Chondrocyte (in vitro differentiated cells): ENCODE results near the gene CCDC14. TPM values are rescaled to one million over a fixed set of nuclear protein-coding genes. Genes with fewer than 3 reads are reported as not detected.

ENCODE experiments used
- DNase-seq: peaks from one replicate; pipeline ENCODE4 v3.0.0; 2021; ENCODE audit warnings: mixed read lengths, low spot score
- H3K27ac Mint-ChIP-seq: one replicate; pipeline ENCODE4 v1.8.0; 2021; ENCODE audit warnings: mild to moderate bottlenecking, moderate library complexity, mixed read lengths; ENCODE audit not compliant: unreplicated experiment
- H3K27me3 Mint-ChIP-seq: 2 replicates; pipeline ENCODE4 v1.8.0; 2021; ENCODE audit warnings: low read depth, mixed read lengths
- H3K36me3 Mint-ChIP-seq: 2 replicates; pipeline ENCODE4 v1.8.0; 2021; ENCODE audit warnings: low read depth, mixed read lengths
- H3K4me1 Mint-ChIP-seq: 2 replicates; pipeline ENCODE4 v1.8.0; 2021; ENCODE audit warnings: low read depth, mild to moderate bottlenecking, mixed read lengths
- H3K4me3 Mint-ChIP-seq: one replicate; pipeline ENCODE4 v1.8.0; 2021; ENCODE audit warnings: mild to moderate bottlenecking, moderate library complexity, mixed read lengths; ENCODE audit not compliant: unreplicated experiment
- H3K9me3 Mint-ChIP-seq: 2 replicates; pipeline ENCODE4 v1.8.0; 2021; ENCODE audit warnings: low read depth, mixed read lengths
- total RNA-seq: library from RNA; stranded (reverse); gene quantifications from 3 replicates; pipeline ENCODE4 v1.2.1, GENCODE V29; 2021
- TF ChIP-seq, protein P1 (sequence below): fragments of 200-600 bp; sonication (generic); IDR thresholded peaks from 2 replicates; pipeline ENCODE4 v1.5.0; 2021; ENCODE audit warnings: antibody characterized with exemption, mild to moderate bottlenecking, moderate library complexity

CCDC14 gene
- total RNA-seq, 1 donor from 2014 or later = 25.4 TPM

DNA sequence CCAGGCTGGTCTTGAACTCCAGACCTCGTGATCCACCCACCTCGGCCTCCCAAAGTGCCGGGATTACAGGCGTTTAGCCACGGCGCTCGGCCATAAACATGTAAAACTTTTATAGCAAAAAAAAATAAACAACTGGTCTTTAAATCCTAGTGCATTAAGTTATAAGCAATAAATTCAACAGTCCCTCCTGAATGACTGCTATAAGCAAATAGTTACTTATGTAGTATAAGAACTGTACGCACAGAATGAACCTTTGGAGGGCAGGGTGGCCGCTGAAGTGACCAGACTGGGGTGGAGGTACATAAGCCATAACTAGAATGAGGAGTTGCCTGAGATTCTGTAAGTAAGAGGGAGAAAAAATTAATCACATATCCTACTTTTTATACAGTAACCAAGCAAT lies 12.6 kb downstream of the CCDC14 start:
- Mint-ChIP-seq H3K36me3 (peaks cover 24% of the 10 kb centered on the region), H3K4me3 (no peak overlapping the region), H3K4me1 (no peaks in the 10 kb centered on the region), H3K27ac (no peak overlapping the region), H3K27me3 (no peaks in the 10 kb centered on the region), H3K9me3 (no peaks in the 10 kb centered on the region)
- no peak for DNase-seq
- TF ChIP-seq, protein P1, sequence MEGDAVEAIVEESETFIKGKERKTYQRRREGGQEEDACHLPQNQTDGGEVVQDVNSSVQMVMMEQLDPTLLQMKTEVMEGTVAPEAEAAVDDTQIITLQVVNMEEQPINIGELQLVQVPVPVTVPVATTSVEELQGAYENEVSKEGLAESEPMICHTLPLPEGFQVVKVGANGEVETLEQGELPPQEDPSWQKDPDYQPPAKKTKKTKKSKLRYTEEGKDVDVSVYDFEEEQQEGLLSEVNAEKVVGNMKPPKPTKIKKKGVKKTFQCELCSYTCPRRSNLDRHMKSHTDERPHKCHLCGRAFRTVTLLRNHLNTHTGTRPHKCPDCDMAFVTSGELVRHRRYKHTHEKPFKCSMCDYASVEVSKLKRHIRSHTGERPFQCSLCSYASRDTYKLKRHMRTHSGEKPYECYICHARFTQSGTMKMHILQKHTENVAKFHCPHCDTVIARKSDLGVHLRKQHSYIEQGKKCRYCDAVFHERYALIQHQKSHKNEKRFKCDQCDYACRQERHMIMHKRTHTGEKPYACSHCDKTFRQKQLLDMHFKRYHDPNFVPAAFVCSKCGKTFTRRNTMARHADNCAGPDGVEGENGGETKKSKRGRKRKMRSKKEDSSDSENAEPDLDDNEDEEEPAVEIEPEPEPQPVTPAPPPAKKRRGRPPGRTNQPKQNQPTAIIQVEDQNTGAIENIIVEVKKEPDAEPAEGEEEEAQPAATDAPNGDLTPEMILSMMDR = no peak

DNA sequence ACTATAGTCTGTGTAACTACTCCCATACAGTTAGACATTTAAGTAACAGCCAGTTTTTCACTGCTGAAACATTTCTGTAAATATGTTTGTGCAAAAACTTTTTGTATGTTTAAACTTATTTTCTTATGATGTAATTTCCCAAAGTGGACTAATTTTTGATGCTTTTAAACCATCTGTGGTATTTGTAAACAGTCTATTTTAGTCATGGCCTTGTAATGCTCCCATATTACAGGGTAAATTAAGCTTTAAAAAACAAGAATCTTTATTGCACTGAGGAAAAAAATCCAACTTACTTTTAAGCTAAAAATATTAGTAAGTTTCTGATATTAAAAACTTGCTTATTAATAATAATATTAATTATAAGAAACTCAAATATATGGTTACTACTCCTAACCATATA lies 13.5 kb downstream of the CCDC14 start:
- peaks cover 23% of the 10 kb centered on the region for H3K36me3 Mint-ChIP-seq
- no peak overlapping the region for H3K4me3 Mint-ChIP-seq
- DNase-seq = no peak
- H3K9me3 Mint-ChIP-seq = no peaks in the 10 kb centered on the region
- no peak overlapping the region for H3K27ac Mint-ChIP-seq
- TF ChIP-seq, protein P1 = no peak
- no peaks in the 10 kb centered on the region for H3K4me1 Mint-ChIP-seq
- H3K27me3 Mint-ChIP-seq = no peaks in the 10 kb centered on the region

- H3K4me1 Mint-ChIP-seq = no peaks in the 10 kb centered on the region
- H3K27ac Mint-ChIP-seq = no peak overlapping the region
- TF ChIP-seq, protein P1 = peak; percentile 2
- DNase-seq = no peak
- H3K4me3 Mint-ChIP-seq = no peak overlapping the region
- H3K36me3 Mint-ChIP-seq = peaks cover 18% of the 10 kb centered on the region
- no peaks in the 10 kb centered on the region for H3K27me3 Mint-ChIP-seq
- H3K9me3 Mint-ChIP-seq = no peaks in the 10 kb centered on the region
Observed at GRCh38 chr3:123941542-123941941, 19.5 kb downstream of the CCDC14 start.

DNA sequence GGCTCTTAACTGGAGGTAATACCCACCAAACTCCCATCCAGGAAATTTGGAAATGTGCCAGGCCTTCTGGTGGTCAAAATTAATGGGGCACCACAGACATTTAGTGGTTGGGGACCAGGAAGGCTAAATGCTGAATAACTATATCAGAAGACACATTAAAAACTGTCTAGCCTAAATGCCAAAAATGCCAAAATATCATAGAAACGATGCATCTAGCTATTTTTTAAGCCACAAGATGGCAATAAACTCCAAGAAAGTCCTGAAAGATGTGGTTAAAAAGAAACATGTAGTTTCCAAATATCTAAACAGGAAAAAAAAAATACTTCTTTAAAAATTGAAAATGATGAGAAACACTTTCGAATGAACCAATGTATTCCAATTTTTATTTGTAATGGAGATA lies 19.9 kb downstream of the CCDC14 start:
- TF ChIP-seq, protein P1 = peak; percentile 77
- Mint-ChIP-seq H3K9me3 (no peaks in the 10 kb centered on the region), H3K27me3 (no peaks in the 10 kb centered on the region), H3K27ac (no peak overlapping the region), H3K36me3 (peaks cover 18% of the 10 kb centered on the region), H3K4me1 (no peaks in the 10 kb centered on the region), H3K4me3 (no peak overlapping the region)
- DNase-seq = no peak

GRCh38 chr3:123939706-123940105 lies 21.3 kb downstream of the CCDC14 start:
- Mint-ChIP-seq H3K9me3 (no peaks in the 10 kb centered on the region), H3K27me3 (no peaks in the 10 kb centered on the region), H3K4me1 (peaks cover 5% of the 10 kb centered on the region), H3K27ac (no peak overlapping the region), H3K36me3 (peaks cover 21% of the 10 kb centered on the region), H3K4me3 (no peak overlapping the region)
- DNase-seq = no peak
- TF ChIP-seq, protein P1 = no peak
